ENCODE data around the gene FUT8. TPM values are rescaled to one million over a fixed set of nuclear protein-coding genes. Genes with fewer than 3 reads are reported as not detected.

FUT8 gene
- total RNA-seq, 5 donors from 2014 or later (not counting 1 experiment from before 2014, with no cell fraction given): 37.6 to 51.7 (median 43.9) TPM

DNA sequence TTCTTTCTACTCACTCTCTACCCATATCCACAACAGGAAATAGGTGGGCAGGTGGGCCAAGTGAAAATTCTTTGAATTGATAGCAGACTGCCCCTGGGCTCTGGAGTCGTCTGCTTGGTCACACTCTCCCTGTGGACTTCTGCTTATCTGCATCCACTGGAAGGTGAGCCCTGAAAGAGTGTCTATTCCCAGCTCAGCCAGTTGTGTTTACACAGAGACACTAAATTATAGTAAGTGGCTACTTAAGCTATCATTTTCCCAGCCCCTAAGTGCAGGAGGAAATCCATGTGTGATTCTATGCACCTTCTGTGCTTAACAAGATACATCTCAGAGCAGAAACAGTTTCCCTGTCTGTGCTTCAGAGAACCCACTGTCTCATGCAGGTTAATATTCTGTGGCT is 338.4 kb downstream of the FUT8 start:
- H3K27ac ChIP-seq (ENCODE audit: low read length): no peak overlapping the region
- no peaks in the 10 kb centered on the region for H3K27me3 ChIP-seq (replicated peaks in 1 of 2; ENCODE audit: control insufficient read depth in 2 of 2, extremely low read depth in 1 of 2, insufficient read depth in 2 of 2, low read length in 1 of 2)
- Mint-ChIP-seq H3K4me1 (peaks cover 2 to 11% (median 7%) of the 10 kb centered on the region in 3 donors), H3K27ac (peak overlapping the region; percentile 18 to 44), H3K27me3 (no peaks in the 10 kb centered on the region), H3K36me3 (peaks cover 7% of the 10 kb centered on the region), H3K4me3 (no peak overlapping the region), H3K9me3 (peaks cover 0 to 3% (median 0%) of the 10 kb centered on the region in 3 donors)
- no peaks in the 10 kb centered on the region for H3K9me3 ChIP-seq
- DNase-seq: no peak
- H3K4me1 ChIP-seq (ENCODE audit: control insufficient read depth in 1 of 2, extremely low read depth in 1 of 2, insufficient read depth in 2 of 2, low read length in 2 of 2): no peaks in the 10 kb centered on the region
- no peak overlapping the region for H3K4me3 ChIP-seq (ENCODE audit: control insufficient read depth in 1 of 2, extremely low read depth in 1 of 2, low read length in 1 of 2)
- ChIA-PET POLR2A (interaction anchor here in 1 of 2 donors (0.7 kb wide), 1 partner anchor 522 kb away, joined by 3 read pairs; no protein-coding TSS in a partner anchor), CTCF (interaction anchor here in 1 of 2 donors (1.5 kb wide), 1 partner anchor 336 kb away, joined by 8 read pairs; no protein-coding TSS in a partner anchor)
- no peaks in the 10 kb centered on the region for H3K36me3 ChIP-seq (ENCODE audit: control insufficient read depth in 2 of 2, extremely low read depth in 1 of 2, insufficient read depth in 1 of 2, low read length in 1 of 2)
- WGBS (ENCODE audit: insufficient coverage): no CpG with 5 or more reads among the region's 1 CpG
- no peak for ATAC-seq (replicated peaks in 1 of 4)

DNA sequence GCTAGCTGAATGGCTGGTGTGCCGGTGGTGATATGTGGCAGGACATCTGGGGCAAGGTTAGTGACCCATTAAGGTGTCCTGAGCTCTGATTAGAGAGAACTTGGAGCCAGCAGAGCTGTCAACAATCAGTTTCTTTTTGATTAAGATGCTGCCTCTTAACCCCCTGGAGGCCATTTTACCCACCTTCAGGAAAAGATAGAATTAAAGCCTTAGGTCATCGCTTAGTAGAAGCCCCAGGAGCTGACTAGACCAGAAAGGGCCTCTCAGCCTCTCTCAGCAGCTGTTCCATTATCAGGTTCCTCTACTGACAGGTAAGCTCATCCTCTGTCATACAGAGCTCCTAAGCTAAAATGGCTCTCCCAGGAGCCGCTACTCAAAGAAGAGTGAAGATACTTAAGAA is 339.0 kb downstream of the FUT8 start:
- H3K4me3 ChIP-seq (ENCODE audit: control insufficient read depth in 1 of 2, extremely low read depth in 1 of 2, low read length in 1 of 2): no peak overlapping the region
- peaks cover 0 to 3% (median 0%) of the 10 kb centered on the region in 3 donors for H3K9me3 Mint-ChIP-seq
- H3K27ac ChIP-seq (ENCODE audit: low read length): no peak overlapping the region
- peak overlapping the region in 1 of 2 donors; percentile 1 for H3K27ac Mint-ChIP-seq
- H3K36me3 ChIP-seq (ENCODE audit: control insufficient read depth in 2 of 2, extremely low read depth in 1 of 2, insufficient read depth in 1 of 2, low read length in 1 of 2): no peaks in the 10 kb centered on the region
- H3K36me3 Mint-ChIP-seq: peaks cover 4% of the 10 kb centered on the region
- no peaks in the 10 kb centered on the region for H3K4me1 ChIP-seq (ENCODE audit: control insufficient read depth in 1 of 2, extremely low read depth in 1 of 2, insufficient read depth in 2 of 2, low read length in 2 of 2)
- H3K4me3 Mint-ChIP-seq: no peak overlapping the region
- H3K9me3 ChIP-seq: no peaks in the 10 kb centered on the region
- POLR2A ChIA-PET: interaction anchor here in 1 of 2 donors (0.7 kb wide), 1 partner anchor 523 kb away, joined by 3 read pairs; no protein-coding TSS in a partner anchor
- WGBS (ENCODE audit: insufficient coverage): 96% methylated on average over 3 of the region's 3 CpGs
- CTCF ChIA-PET: interaction anchor here in 1 of 2 donors (0.6 to 1.5 kb wide), 2 partner anchors 73 to 336 kb away, joined by 3 to 8 read pairs; no protein-coding TSS in a partner anchor
- peaks cover 2 to 11% (median 7%) of the 10 kb centered on the region in 3 donors for H3K4me1 Mint-ChIP-seq
- ATAC-seq (replicated peaks in 1 of 4) (no peak), DNase-seq (no peak)
- no peaks in the 10 kb centered on the region for H3K27me3 Mint-ChIP-seq
- H3K27me3 ChIP-seq (replicated peaks in 1 of 2; ENCODE audit: control insufficient read depth in 2 of 2, extremely low read depth in 1 of 2, insufficient read depth in 2 of 2, low read length in 1 of 2): no peaks in the 10 kb centered on the region

DNA sequence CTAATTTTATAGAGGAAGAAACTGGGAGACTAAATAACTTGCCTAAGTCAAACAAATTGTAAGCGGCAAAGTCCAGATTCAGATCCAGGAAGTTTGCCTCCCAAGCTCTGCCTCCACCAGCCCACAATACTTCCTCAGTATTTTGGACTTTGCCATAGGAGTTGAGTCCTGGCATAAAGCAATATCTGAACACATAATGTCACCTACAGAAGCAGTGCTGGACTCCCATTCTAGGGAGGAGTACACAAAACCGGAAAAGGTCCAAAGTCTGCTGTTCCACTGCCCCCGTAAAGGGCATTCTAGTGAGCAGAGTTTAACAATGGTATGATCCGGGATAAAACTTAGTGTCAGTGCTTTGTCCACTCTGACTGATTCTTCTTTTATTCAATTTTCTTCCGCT is 340.5 kb downstream of the FUT8 start:
- H3K27ac Mint-ChIP-seq: no peak overlapping the region
- Histone ChIP-seq H3K4me1 (ENCODE audit: control insufficient read depth in 1 of 2, extremely low read depth in 1 of 2, insufficient read depth in 2 of 2, low read length in 2 of 2) (no peaks in the 10 kb centered on the region), H3K9me3 (no peaks in the 10 kb centered on the region), H3K36me3 (ENCODE audit: control insufficient read depth in 2 of 2, extremely low read depth in 1 of 2, insufficient read depth in 1 of 2, low read length in 1 of 2) (no peaks in the 10 kb centered on the region), H3K27ac (ENCODE audit: low read length) (no peak overlapping the region), H3K4me3 (ENCODE audit: control insufficient read depth in 1 of 2, extremely low read depth in 1 of 2, low read length in 1 of 2) (no peak overlapping the region), H3K27me3 (replicated peaks in 1 of 2; ENCODE audit: control insufficient read depth in 2 of 2, extremely low read depth in 1 of 2, insufficient read depth in 2 of 2, low read length in 1 of 2) (no peaks in the 10 kb centered on the region)
- peaks cover 2 to 11% (median 7%) of the 10 kb centered on the region in 3 donors for H3K4me1 Mint-ChIP-seq
- H3K36me3 Mint-ChIP-seq: no peaks in the 10 kb centered on the region
- no peaks in the 10 kb centered on the region for H3K9me3 Mint-ChIP-seq
- WGBS (ENCODE audit: insufficient coverage): 96% methylated on average over 3 of the region's 5 CpGs
- H3K4me3 Mint-ChIP-seq: no peak overlapping the region
- ChIA-PET POLR2A (no interaction called here), CTCF (no interaction called here)
- DNase-seq (no peak), ATAC-seq (replicated peaks in 1 of 4) (no peak)
- H3K27me3 Mint-ChIP-seq: no peaks in the 10 kb centered on the region

DNA sequence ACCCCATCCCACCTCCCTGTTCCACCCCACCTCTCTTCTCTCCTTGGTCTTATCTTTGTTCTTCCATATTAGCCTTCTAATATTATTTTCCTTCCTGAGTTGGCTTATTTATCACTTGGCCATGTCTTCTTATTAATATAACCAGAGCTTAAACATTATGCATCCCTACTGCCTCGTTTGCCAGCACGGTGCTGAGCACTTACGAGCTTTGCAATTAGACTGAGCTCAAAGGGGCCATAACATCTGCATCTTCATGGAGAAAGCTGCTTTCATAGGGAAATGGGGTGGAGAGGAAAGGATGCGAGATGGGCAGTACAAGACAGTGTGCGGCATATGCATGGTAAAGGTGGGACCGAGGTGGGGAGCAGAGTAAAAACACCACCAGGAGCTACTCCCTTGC is 342.8 kb downstream of the FUT8 start:
- H3K36me3 ChIP-seq (ENCODE audit: control insufficient read depth in 2 of 2, extremely low read depth in 1 of 2, insufficient read depth in 1 of 2, low read length in 1 of 2): no peaks in the 10 kb centered on the region
- Mint-ChIP-seq H3K36me3 (no peaks in the 10 kb centered on the region), H3K27ac (no peak overlapping the region), H3K27me3 (no peaks in the 10 kb centered on the region), H3K4me3 (no peak overlapping the region), H3K4me1 (peaks cover 2 to 7% (median 4%) of the 10 kb centered on the region in 3 donors), H3K9me3 (peaks cover 0 to 6% (median 0%) of the 10 kb centered on the region in 3 donors)
- CTCF ChIA-PET: no interaction called here
- no peaks in the 10 kb centered on the region for H3K4me1 ChIP-seq (ENCODE audit: control insufficient read depth in 1 of 2, extremely low read depth in 1 of 2, insufficient read depth in 2 of 2, low read length in 2 of 2)
- WGBS (ENCODE audit: insufficient coverage): 90% methylated on average over 2 of the region's 6 CpGs
- H3K27ac ChIP-seq (ENCODE audit: low read length): no peak overlapping the region
- H3K27me3 ChIP-seq (replicated peaks in 1 of 2; ENCODE audit: control insufficient read depth in 2 of 2, extremely low read depth in 1 of 2, insufficient read depth in 2 of 2, low read length in 1 of 2): no peaks in the 10 kb centered on the region
- H3K9me3 ChIP-seq: no peaks in the 10 kb centered on the region
- no peak overlapping the region for H3K4me3 ChIP-seq (ENCODE audit: control insufficient read depth in 1 of 2, extremely low read depth in 1 of 2, low read length in 1 of 2)
- no peak for ATAC-seq (replicated peaks in 1 of 4)
- POLR2A ChIA-PET: interaction anchor here in 1 of 2 donors (0.6 kb wide), 1 partner anchor 87 kb away, joined by 3 read pairs; no protein-coding TSS in a partner anchor
- DNase-seq: no peak

DNA sequence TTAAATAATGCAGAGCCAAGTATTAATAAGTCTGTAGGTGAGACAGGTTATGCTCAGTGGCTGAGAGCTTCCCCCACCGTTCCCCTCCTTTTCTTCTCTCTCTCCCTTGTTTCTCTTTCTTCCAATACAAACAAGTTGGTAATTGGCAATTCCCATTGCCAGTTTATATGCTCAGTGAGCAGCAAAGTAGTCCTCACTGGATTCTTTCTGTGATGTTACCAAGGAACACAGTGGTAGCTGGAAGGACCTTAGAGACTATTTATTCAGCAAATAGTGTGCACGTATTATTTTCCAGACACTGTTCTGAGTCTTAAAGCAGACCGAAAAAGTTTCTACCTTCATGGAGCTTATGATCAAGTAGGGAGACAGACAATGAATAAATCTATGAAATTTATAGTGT is 344.4 kb downstream of the FUT8 start:
- Histone ChIP-seq H3K4me1 (ENCODE audit: control insufficient read depth in 1 of 2, extremely low read depth in 1 of 2, insufficient read depth in 2 of 2, low read length in 2 of 2) (no peaks in the 10 kb centered on the region), H3K27me3 (replicated peaks in 1 of 2; ENCODE audit: control insufficient read depth in 2 of 2, extremely low read depth in 1 of 2, insufficient read depth in 2 of 2, low read length in 1 of 2) (no peaks in the 10 kb centered on the region), H3K36me3 (ENCODE audit: control insufficient read depth in 2 of 2, extremely low read depth in 1 of 2, insufficient read depth in 1 of 2, low read length in 1 of 2) (no peaks in the 10 kb centered on the region), H3K4me3 (ENCODE audit: control insufficient read depth in 1 of 2, extremely low read depth in 1 of 2, low read length in 1 of 2) (no peak overlapping the region), H3K27ac (ENCODE audit: low read length) (no peak overlapping the region), H3K9me3 (no peaks in the 10 kb centered on the region)
- ATAC-seq (replicated peaks in 1 of 4) (no peak), DNase-seq (no peak)
- H3K4me3 Mint-ChIP-seq: no peak overlapping the region
- H3K4me1 Mint-ChIP-seq: peaks cover 0 to under 1% (median 0%) of the 10 kb centered on the region in 3 donors
- no peaks in the 10 kb centered on the region for H3K27me3 Mint-ChIP-seq
- ChIA-PET POLR2A (no interaction called here), CTCF (interaction anchor here in 1 of 2 donors (0.8 kb wide), 1 partner anchor 11 kb away, joined by 3 read pairs; no protein-coding TSS in a partner anchor)
- WGBS (ENCODE audit: insufficient coverage): 100% methylated on average over 1 of the region's 3 CpGs
- no peaks in the 10 kb centered on the region for H3K36me3 Mint-ChIP-seq
- peaks cover 0 to 6% (median 0%) of the 10 kb centered on the region in 3 donors for H3K9me3 Mint-ChIP-seq
- no peak overlapping the region for H3K27ac Mint-ChIP-seq

DNA sequence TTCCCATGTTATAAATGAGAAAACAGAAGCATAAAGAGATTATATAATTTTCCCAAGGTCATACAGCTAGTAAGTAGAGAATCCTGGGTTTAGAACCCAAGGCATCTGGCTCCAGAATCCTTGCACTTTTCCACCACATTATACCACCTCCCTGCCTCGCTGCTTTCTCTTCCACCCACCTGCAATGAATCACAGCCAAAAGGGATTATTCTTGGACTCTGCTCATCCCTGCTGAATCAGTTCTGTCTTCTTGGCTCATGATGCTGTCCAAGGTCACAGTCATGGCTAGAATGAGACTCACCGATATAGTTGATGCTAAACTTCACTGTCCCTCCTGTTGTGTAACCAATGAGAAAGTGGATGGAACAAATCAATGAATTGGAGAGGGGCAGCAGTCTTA is 356.6 kb downstream of the FUT8 start:
- Mint-ChIP-seq H3K36me3 (no peaks in the 10 kb centered on the region), H3K9me3 (peaks cover 0 to 9% (median 0%) of the 10 kb centered on the region in 3 donors), H3K27me3 (no peaks in the 10 kb centered on the region), H3K4me1 (no peaks in the 10 kb centered on the region), H3K4me3 (no peak overlapping the region), H3K27ac (no peak overlapping the region)
- H3K4me3 ChIP-seq (ENCODE audit: control insufficient read depth in 1 of 2, extremely low read depth in 1 of 2, low read length in 1 of 2): no peak overlapping the region
- ChIA-PET CTCF (no interaction called here), POLR2A (no interaction called here)
- H3K9me3 ChIP-seq: no peaks in the 10 kb centered on the region
- whole genome bisulfite sequencing (ENCODE audit: insufficient coverage): 94% methylated on average over 2 of the region's 2 CpGs
- no peak for DNase-seq
- H3K4me1 ChIP-seq (ENCODE audit: control insufficient read depth in 1 of 2, extremely low read depth in 1 of 2, insufficient read depth in 2 of 2, low read length in 2 of 2): no peaks in the 10 kb centered on the region
- H3K36me3 ChIP-seq (ENCODE audit: control insufficient read depth in 2 of 2, extremely low read depth in 1 of 2, insufficient read depth in 1 of 2, low read length in 1 of 2): no peaks in the 10 kb centered on the region
- H3K27me3 ChIP-seq (replicated peaks in 1 of 2; ENCODE audit: control insufficient read depth in 2 of 2, extremely low read depth in 1 of 2, insufficient read depth in 2 of 2, low read length in 1 of 2): no peaks in the 10 kb centered on the region
- H3K27ac ChIP-seq (ENCODE audit: low read length): no peak overlapping the region
- no peak for ATAC-seq (replicated peaks in 1 of 4)

Data from T-cell (primary cell).